ENCODE data around the gene LZTS2.

GRCh38 chr10:101036726-101037125 lies 37.1 kb downstream of the LZTS2 start:
- TF ChIP-seq GATA3 (IDR thresholded peaks at IDR 0.05; ENCODE audit: low read depth, low read length) (no peak), GATA2 (IDR thresholded peaks at IDR 0.05; ENCODE audit: low read depth, low read length) (no peak)

Data from SH-SY5Y (cell line).